Measurements from ENCODE around the gene BEND6.
"Not testable (repeated sequence)": the region's sequence is repeated elsewhere in the genome, so short reads cannot be mapped to it uniquely, and the experiment has no call there.

BEND6 gene

GRCh38 chr6:56965126-56965525 is 10.2 kb downstream of the BEND6 start:
- in situ Hi-C loops (cut with MboI; ENCODE audit: low sequenced_read_pairs): loop anchor here (10.0 kb wide), 1 partner anchor 50 kb away; no protein-coding TSS in a partner anchor

GRCh38 chr6:56970849-56971248 is 15.9 kb downstream of the BEND6 start:
- in situ Hi-C loops (cut with MboI; ENCODE audit: low sequenced_read_pairs): no loop called here

GRCh38 chr6:56977192-56977591 is 22.3 kb downstream of the BEND6 start:
- in situ Hi-C loops (cut with MboI; ENCODE audit: low sequenced_read_pairs): no loop called here

GRCh38 chr6:56978530-56978929 is 23.6 kb downstream of the BEND6 start:
- in situ Hi-C loops (cut with MboI; ENCODE audit: low sequenced_read_pairs): no loop called here

- in situ Hi-C loops (cut with MboI; ENCODE audit: low sequenced_read_pairs): no loop called here
Observed at GRCh38 chr6:56984361-56984760, 29.5 kb downstream of the BEND6 start.

- in situ Hi-C loops (cut with MboI; ENCODE audit: low sequenced_read_pairs): no loop called here
Observed at GRCh38 chr6:56984884-56985283, 30.0 kb downstream of the BEND6 start.

- in situ Hi-C loops (cut with MboI; ENCODE audit: low sequenced_read_pairs): no loop called here
Observed at GRCh38 chr6:56986611-56987010, 31.7 kb downstream of the BEND6 start.

GRCh38 chr6:56988145-56988544 is 33.2 kb downstream of the BEND6 start:
- in situ Hi-C loops (cut with MboI; ENCODE audit: low sequenced_read_pairs): no loop called here

- in situ Hi-C loops (cut with MboI; ENCODE audit: low sequenced_read_pairs): no loop called here
Observed at GRCh38 chr6:56992036-56992435, 37.1 kb downstream of the BEND6 start.

- in situ Hi-C loops (cut with MboI; ENCODE audit: low sequenced_read_pairs): no loop called here
Observed at GRCh38 chr6:56992703-56993102, 37.8 kb downstream of the BEND6 start.

GRCh38 chr6:56995347-56995902 is 40.5 kb downstream of the BEND6 start:
- in situ Hi-C loops (cut with MboI; ENCODE audit: low sequenced_read_pairs): no loop called here

- in situ Hi-C loops (cut with MboI; ENCODE audit: low sequenced_read_pairs): no loop called here
Observed at GRCh38 chr6:56996401-56996800, 41.5 kb downstream of the BEND6 start.

- in situ Hi-C loops (cut with MboI; ENCODE audit: low sequenced_read_pairs): no loop called here
Observed at GRCh38 chr6:56999049-56999448, 44.1 kb downstream of the BEND6 start.

GRCh38 chr6:56999748-57000147 is 44.8 kb downstream of the BEND6 start:
- in situ Hi-C loops (cut with MboI; ENCODE audit: low sequenced_read_pairs): not testable (repeated sequence)

GRCh38 chr6:57002197-57002596 is 47.3 kb downstream of the BEND6 start:
- in situ Hi-C loops (cut with MboI; ENCODE audit: low sequenced_read_pairs): no loop called here

- in situ Hi-C loops (cut with MboI; ENCODE audit: low sequenced_read_pairs): no loop called here
Observed at GRCh38 chr6:57004292-57004691, 49.4 kb downstream of the BEND6 start.

- in situ Hi-C loops (cut with MboI; ENCODE audit: low sequenced_read_pairs): no loop called here
Observed at GRCh38 chr6:57006101-57006500, 51.2 kb downstream of the BEND6 start.

GRCh38 chr6:57008069-57008468 is 53.2 kb downstream of the BEND6 start:
- in situ Hi-C loops (cut with MboI; ENCODE audit: low sequenced_read_pairs): not testable (repeated sequence)

GRCh38 chr6:57013521-57013926 is 58.6 kb downstream of the BEND6 start:
- in situ Hi-C loops (cut with MboI; ENCODE audit: low sequenced_read_pairs): no loop called here

- in situ Hi-C loops (cut with MboI; ENCODE audit: low sequenced_read_pairs): no loop called here
Observed at GRCh38 chr6:57017069-57017468, 62.2 kb downstream of the BEND6 start.

- in situ Hi-C loops (cut with MboI; ENCODE audit: low sequenced_read_pairs): no loop called here
Observed at GRCh38 chr6:57017841-57018240, 62.9 kb downstream of the BEND6 start.

- in situ Hi-C loops (cut with MboI; ENCODE audit: low sequenced_read_pairs): no loop called here
Observed at GRCh38 chr6:57019434-57019833, 64.5 kb downstream of the BEND6 start.

- in situ Hi-C loops (cut with MboI; ENCODE audit: low sequenced_read_pairs): no loop called here
Observed at GRCh38 chr6:57021086-57021720, 66.3 kb downstream of the BEND6 start.
